Epithelial cell of proximal tubule (primary cell): ENCODE data around the gene TMX2. TPM values are rescaled to one million over a fixed set of nuclear protein-coding genes. Genes with fewer than 3 reads are reported as not detected.
"Not testable (repeated sequence)": the region's sequence is repeated elsewhere in the genome, so short reads cannot be mapped to it uniquely, and the experiment has no call there.

Source experiments
- DNase-seq: peaks from one replicate; pipeline ENCODE4 v3.0.0-alpha.2; 2011; ENCODE audit warnings: low read depth
- H3K4me3 ChIP-seq: 2 replicates; pipeline ENCODE4 v1.5.1; 2011; ENCODE audit warnings: low read depth, mild to moderate bottlenecking, low read length
- total RNA-seq: library from RNA; depleted of rRNA; stranded (reverse); fragments of >200 nt; gene quantifications from 2 replicates; pipeline ENCODE4 v1.2.3, GENCODE V29; 2015
- TF ChIP-seq, protein P1 (sequence below): conservative IDR thresholded peaks from 2 replicates; pipeline ENCODE4 v1.5.1; 2012; ENCODE audit warnings: low read depth, mild to moderate bottlenecking, low read length

TMX2 gene
- total RNA-seq, 1 donor from 2014 or later: 61.8 TPM

DNA sequence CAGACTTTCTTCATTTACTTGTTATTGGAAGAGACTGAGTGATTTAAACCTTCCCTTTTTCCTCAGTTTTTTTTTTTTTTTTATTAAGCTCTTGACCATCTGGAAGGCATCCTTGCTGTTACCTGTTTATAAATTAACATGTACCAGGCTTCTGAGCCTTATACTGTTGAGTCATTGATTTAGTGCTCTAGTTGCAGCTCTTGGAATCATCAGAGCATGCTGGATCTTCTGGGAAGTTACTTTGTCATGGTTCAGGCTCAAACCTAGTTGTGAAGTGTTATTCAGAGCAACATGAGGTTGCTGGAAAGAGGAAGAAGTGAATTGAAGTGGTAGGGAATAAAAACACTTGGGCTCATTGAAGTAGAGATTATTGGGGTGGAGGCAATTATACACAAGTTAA lies 38.1 kb upstream of the TMX2 start:
- TF ChIP-seq, protein P1, sequence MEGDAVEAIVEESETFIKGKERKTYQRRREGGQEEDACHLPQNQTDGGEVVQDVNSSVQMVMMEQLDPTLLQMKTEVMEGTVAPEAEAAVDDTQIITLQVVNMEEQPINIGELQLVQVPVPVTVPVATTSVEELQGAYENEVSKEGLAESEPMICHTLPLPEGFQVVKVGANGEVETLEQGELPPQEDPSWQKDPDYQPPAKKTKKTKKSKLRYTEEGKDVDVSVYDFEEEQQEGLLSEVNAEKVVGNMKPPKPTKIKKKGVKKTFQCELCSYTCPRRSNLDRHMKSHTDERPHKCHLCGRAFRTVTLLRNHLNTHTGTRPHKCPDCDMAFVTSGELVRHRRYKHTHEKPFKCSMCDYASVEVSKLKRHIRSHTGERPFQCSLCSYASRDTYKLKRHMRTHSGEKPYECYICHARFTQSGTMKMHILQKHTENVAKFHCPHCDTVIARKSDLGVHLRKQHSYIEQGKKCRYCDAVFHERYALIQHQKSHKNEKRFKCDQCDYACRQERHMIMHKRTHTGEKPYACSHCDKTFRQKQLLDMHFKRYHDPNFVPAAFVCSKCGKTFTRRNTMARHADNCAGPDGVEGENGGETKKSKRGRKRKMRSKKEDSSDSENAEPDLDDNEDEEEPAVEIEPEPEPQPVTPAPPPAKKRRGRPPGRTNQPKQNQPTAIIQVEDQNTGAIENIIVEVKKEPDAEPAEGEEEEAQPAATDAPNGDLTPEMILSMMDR: no peak
- no peak overlapping the region for H3K4me3 ChIP-seq
- peak; percentile 83 for DNase-seq

DNA sequence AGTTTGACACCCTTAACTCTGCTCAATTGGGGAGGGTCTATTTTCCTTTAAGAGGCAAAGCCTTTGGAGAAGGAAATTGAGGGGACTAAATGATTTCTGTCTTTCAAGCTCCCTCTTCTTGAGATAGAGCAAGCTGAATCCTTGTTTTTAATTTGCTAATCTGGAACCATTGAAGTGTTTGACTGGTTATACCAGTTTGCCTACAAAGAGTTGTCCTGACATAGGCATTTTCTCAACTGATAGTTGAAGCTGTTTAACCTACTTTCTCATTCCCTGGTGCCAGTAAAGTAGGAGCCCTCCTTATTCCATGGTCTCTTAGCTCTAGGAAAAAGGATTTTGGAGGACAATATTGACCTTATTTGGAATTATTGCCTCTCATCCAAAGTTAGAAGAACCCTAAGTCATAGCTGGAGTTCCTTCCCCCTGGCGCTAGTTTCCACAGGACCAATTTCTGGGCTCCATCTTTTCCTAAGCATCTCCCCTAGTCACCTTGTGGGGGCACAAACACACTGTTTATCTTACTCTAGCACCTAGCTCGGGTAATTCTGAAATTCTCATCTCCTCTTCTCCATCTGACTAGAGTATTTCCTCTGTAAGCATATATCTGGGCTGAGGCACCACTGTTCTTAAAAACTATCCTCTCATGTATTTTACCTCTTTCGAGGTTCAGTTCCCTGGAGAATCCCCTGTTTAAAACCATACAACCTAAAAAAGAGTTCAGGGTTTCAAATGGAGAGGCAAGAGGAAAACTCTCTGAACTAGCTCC lies 37.0 kb upstream of the TMX2 start:
- H3K4me3 ChIP-seq: no peak overlapping the region
- no peak for DNase-seq
- TF ChIP-seq, protein P1: no peak

DNA sequence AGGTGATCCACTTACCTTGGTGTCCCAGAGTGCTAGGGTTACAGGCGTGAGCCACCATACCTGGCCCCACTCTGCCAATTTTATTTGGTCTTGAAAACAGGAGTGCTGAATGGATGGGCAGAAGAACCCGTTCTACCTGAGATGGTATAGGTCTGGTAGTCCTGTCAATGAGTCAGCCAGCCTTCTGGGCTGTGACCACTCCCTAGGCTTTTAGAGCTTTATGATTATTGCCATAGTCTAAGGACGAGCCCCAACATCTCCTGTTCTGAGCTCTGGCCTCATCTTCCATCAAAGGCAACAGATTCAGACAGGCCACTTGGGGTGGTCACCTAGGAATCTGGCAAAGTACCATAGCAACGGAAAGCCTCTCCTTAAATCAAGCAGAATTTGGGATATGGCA lies 33.0 kb upstream of the TMX2 start:
- no peak for DNase-seq
- no peak overlapping the region for H3K4me3 ChIP-seq
- TF ChIP-seq, protein P1: no peak

DNA sequence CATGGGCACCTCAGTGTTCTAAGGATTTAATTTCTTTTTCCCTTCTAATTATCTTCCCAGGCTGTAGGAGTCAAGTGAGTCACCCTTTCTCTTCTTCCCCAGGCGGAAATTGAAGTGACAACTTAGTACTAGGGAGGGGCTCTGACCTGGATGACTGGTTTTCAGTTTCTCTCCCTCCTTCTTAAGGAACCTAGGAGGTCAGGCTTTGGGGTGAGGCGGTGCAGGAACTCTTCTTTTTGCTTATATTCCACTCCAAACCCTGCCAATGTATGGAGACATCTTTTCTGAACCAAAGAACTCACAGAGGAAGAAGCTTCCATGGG lies 31.9 kb upstream of the TMX2 start:
- H3K4me3 ChIP-seq: no peak overlapping the region
- TF ChIP-seq, protein P1: no peak
- DNase-seq: no peak

DNA sequence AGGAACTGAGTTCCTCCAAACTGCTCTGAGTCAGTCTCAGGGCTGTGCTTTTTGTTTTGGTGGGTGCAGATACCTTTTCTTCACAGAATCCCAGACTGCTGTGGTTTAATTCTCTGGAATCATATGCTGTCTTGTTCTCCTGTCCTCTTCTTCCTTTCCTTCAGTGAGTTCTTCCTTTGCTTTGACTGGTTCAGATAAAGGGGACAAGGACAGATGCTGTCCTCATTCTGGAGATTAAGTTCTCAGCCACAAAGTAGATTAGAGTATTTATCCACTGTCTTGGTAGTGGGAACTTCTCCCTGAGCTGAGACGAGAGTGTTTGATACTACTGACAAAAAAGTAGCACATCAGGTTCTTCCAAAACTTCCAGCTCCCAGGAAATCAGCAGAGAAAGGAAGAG lies 31.2 kb upstream of the TMX2 start:
- TF ChIP-seq, protein P1: no peak
- no peak for DNase-seq
- no peak overlapping the region for H3K4me3 ChIP-seq

DNA sequence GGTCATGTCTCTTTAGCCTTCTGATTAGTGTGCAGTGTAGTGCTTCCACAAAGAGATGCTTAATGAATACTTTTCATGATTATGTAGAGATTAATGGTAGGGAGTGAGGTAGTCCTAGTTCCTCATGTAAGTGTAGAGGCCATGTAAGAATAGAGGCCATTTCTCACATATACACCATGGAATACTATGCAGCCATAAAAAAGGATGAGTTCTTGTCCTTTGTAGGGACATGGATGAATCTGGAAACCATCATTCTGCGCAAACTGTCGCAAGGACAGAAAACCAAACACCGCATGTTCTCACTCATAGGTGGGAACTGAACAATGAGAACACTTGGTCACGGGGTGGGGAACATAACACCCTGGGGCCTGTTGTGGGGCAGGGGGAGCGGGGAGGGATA lies 21.9 kb upstream of the TMX2 start:
- not testable (repeated sequence) for H3K4me3 ChIP-seq, DNase-seq

DNA sequence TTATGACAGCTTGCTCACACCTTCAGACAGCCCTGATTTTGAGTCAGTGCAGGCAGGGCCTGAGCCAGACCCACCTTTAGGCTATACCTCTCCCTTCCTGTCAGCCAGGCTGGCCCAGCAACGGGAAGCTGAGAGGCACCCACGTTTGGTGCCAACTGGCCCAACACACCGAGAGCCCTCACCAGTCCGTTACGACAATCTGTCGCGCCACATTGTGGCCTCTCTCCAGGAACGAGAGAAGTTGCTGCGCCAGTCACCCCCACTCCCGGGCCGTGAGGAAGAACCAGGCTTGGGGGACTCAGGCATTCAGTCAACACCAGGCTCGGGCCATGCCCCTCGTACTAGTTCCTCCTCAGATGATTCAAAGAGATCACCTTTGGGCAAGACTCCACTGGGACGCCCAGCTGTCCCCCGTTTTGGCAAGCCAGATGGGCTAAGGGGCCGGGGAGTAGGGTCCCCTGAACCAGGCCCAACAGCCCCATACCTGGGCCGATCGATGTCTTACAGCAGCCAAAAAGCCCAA lies 13.5 kb upstream of the TMX2 start:
- TF ChIP-seq, protein P1: no peak
- no peak overlapping the region for H3K4me3 ChIP-seq
- DNase-seq: no peak
